Pancreas (tissue), 10 donors: ENCODE data around the gene DTX4. TPM values are rescaled to one million over a fixed set of nuclear protein-coding genes. Genes with fewer than 3 reads are reported as not detected.

Experiments used
- ATAC-seq, 4 donors: fragments of 200-7000 bp; cut with Tn5 transposase; one replicate each; pipeline versions ENCODE4 v1.8.0 to v1.9.1; 2020; ENCODE audit warnings: mild to moderate bottlenecking in 4 of 4, moderate library complexity in 4 of 4
- DNase-seq, 6 donors: peaks; one replicate each; pipeline ENCODE4 v3.0.0-alpha.2; 2020
- FAIRE-seq: peaks from 2 replicates; lab custom pipeline; 2012; peaks lifted over from hg19 to GRCh38; lab: Jason Lieb, UNC
- H3K27ac ChIP-seq, 4 donors: fragments of 200-600 bp; sonication (generic); 1 replicate in 3 of 4; 2 replicates in 1 of 4; pipeline versions ENCODE4 v1.5.0 to v1.8.0; 2020
- H3K27me3 ChIP-seq, 4 donors: fragments of 200-600 bp; one replicate each; pipeline ENCODE4 v1.8.0; 2021
- H3K36me3 ChIP-seq, 3 donors: fragments of 200-600 bp; sonication (generic) in 1 of 3; one replicate each; pipeline versions ENCODE4 v1.5.0 to v1.8.0; 2020 to 2021
- H3K4me1 ChIP-seq, 3 donors: fragments of 200-600 bp; one replicate each; pipeline ENCODE4 v1.8.0; 2021
- H3K4me3 ChIP-seq, 4 donors: fragments of 200-600 bp; sonication (generic) in 2 of 4; one replicate each; pipeline versions ENCODE4 v1.5.0 to v1.8.0; 2020 to 2021
- H3K9me3 ChIP-seq, 4 donors: fragments of 200-600 bp; one replicate each; pipeline ENCODE4 v1.8.0; 2021
- CTCF ChIP-seq, 4 donors: fragments of 200-600 bp; sonication (generic) in 3 of 4; IDR thresholded peaks; one replicate each; pipeline versions ENCODE4 v1.5.0 to v1.8.0; 2021; ENCODE audit warnings: antibody characterized with exemption in 4 of 4
- WGBS, 2 donors: extraction: QIAGEN DNeasy Blood & Tissue Kit; methylation state at CpG; one replicate each; pipeline ENCODE4 v1.1.7; 2013; 5-methylcytosine and 5-hydroxymethylcytosine counted together
- intact Hi-C, 3 donors: fragments of 100-400 bp; cut with DNase I; formaldehyde crosslinking; loops; one replicate each; pipeline versions ENCODE4 v1.11.1 to v1.14.2; 2022
- polyA plus RNA-seq, 2 donors: library from polyadenylated mRNA; stranded (reverse); fragments of 200-250 nt; gene quantifications; one replicate each; pipeline ENCODE4 v1.2.3, GENCODE V29; 2013
- total RNA-seq, 6 donors: library from RNA; stranded (reverse); fragmentation: NEBNext Ultra II Directional in 4 of 6; extraction: Animal tissue kit (Norgen Biotek cat#: 25700) in 4 of 6; gene quantifications; one replicate each; pipeline versions ENCODE4 v1.2.1 to v1.2.4, GENCODE V29; 2021 to 2023
- donor health status: healthy with polysubstance abuse.
- donor health status: DM: no; HTN: no; CAD: no; lungs with moderate emphysema.
- donor health status: DM: no; HTN: no; CAD: no.
- donor health status: control.
- donor health status: control.
- donor health status: Bipolar disorder and iron deficiency.
- donor health status: DM: yes; HTN: yes; CAD: no.
- donor health status: DM: no; HTN: no; CAD: no.
- donor health status: DM: no; HTN: no; CAD: no.
- donor health status: DM: yes; HTN: yes; CAD: no.

Gene DTX4
- total and polyA plus RNA-seq, 8 donors: 5.9 to 16.3 (median 8.8) TPM

GRCh38 chr11:59141191-59141590 lies 30.7 kb upstream of the DTX4 start:
- FAIRE-seq: no peak
- peaks cover 0 to 14% (median 8%) of the 10 kb centered on the region in 3 donors for H3K4me1 ChIP-seq
- no peak for DNase-seq
- H3K27ac ChIP-seq: no peak overlapping the region
- intact Hi-C loops: no loop called here
- ATAC-seq: no peak
- H3K4me3 ChIP-seq: no peak overlapping the region
- no peaks in the 10 kb centered on the region for H3K9me3 ChIP-seq
- no peaks in the 10 kb centered on the region for H3K36me3 ChIP-seq
- no peak for TF ChIP-seq CTCF (IDR thresholded peaks at IDR 0.05)
- H3K27me3 ChIP-seq: no peaks in the 10 kb centered on the region
- WGBS, 2 donors: 88 to 95% methylated on average over 4 of the region's 4 CpGs

- TF ChIP-seq CTCF (IDR thresholded peaks at IDR 0.05): no peak
- intact Hi-C loops: no loop called here
- FAIRE-seq: no peak
- H3K27ac ChIP-seq: peak overlapping the region; percentile 84 to 94 (median 88)
- H3K4me3 ChIP-seq: peak overlapping the region; percentile 40 to 80 (median 68)
- no peak for ATAC-seq
- H3K9me3 ChIP-seq: no peaks in the 10 kb centered on the region
- H3K4me1 ChIP-seq: peaks cover 0 to 14% (median 8%) of the 10 kb centered on the region in 3 donors
- no peaks in the 10 kb centered on the region for H3K36me3 ChIP-seq
- H3K27me3 ChIP-seq: no peaks in the 10 kb centered on the region
- no peak for DNase-seq
- 2 to 4% methylated on average over 3 of the region's 3 CpGs for WGBS, 2 donors
These were observed 30.1 kb upstream of the DTX4 start for GRCh38 chr11:59141673-59142460.

DNA sequence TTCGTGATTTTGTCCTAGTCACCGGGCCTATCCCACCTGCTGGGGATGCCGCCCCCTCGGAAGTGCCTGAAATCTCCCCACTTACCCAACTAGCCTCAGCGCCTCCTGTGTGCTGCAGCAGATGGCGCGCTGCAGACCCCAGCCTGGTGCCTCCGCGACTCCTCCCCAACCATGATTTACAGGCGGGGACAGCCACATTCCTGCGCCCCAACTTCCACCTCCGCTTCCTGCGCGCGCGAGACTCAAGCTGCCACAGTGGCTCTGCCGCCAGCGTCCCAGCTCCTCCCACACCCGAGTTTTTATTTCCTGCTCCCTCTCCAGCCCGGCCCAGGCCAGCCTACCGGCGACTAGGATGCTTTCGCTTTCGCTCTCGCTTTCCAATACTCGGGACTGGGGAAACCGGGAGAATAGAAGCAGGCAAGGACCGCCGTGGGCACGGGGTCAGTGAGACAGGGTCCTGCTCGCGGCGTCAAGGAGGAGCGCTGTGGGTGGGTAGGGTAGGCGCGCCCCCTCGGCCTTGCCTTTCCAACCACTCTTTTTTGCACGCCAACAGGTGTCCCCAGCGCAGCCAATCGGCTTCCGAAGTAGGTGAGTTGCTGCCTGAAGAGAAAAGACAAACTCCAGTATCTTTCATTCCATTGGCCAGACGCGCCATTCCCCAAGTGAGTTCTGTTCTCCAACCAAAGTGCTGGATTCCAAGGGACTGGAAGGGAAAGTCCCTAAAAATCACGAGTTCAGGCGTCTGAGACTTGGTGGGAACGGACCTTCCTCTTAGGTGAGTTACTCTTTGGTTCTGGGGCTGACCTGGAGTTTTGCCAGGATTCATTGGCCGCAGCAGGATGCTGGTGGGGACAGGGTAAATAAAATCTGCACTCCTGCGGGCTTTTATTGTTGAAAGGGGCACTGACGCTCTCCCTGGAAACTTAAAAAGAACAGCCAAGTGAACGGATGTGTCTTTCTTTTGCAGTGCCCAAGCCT lies 29.1 kb upstream of the DTX4 start, which contains the start of gene FAM111A:
Gene FAM111A, plus strand, starts transcription at position 327 of the 978 bp plus-strand sequence. CDS start 6,017 bp downstream, outside the sequence.
- no peaks in the 10 kb centered on the region for H3K36me3 ChIP-seq
- H3K4me1 ChIP-seq: peaks cover 0 to 14% (median 8%) of the 10 kb centered on the region in 3 donors
- no peak for TF ChIP-seq CTCF (IDR thresholded peaks at IDR 0.05)
- intact Hi-C loops: no loop called here
- 0% methylated on average over 50 of the region's 50 CpGs for WGBS, 2 donors
- no peaks in the 10 kb centered on the region for H3K27me3 ChIP-seq
- FAIRE-seq (no peak), DNase-seq (peak; percentile 82 to 92 (median 88)), ATAC-seq (peak; percentile 91 to 94 (median 92))
- H3K9me3 ChIP-seq: no peaks in the 10 kb centered on the region
- peak within 1 kb of the TSS; percentile 40 to 80 (median 68) for H3K4me3 ChIP-seq
- H3K27ac ChIP-seq: peak within 1 kb of the TSS; percentile 84 to 94 (median 88)

DNA sequence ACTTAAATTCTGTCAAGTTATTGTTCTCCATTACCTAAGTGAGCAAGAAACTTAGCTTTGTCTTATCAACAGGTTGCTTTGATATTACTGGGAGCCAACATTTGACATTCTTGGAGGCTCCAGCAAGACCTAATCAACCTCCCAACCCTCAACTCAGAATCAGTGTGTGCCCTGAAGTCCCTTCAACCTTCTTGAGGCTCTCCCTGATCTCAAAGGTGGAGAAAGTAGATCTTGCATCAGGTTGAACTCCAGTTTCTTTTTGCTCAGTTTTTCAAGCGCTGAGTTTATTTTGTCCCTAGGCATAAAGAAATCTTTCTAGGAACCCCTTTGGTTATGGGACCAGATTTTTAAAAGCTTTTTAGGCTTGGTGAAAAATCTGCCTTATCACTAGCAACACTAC lies 27.8 kb upstream of the DTX4 start:
- Histone ChIP-seq H3K27me3 (no peaks in the 10 kb centered on the region), H3K36me3 (peaks cover 0 to 2% (median 0%) of the 10 kb centered on the region in 3 donors), H3K9me3 (no peaks in the 10 kb centered on the region), H3K4me3 (peak overlapping the region in 3 of 4 donors; percentile 29 to 77 (median 48)), H3K27ac (peak overlapping the region; percentile 15 to 94 (median 60)), H3K4me1 (peaks cover 0 to 14% (median 8%) of the 10 kb centered on the region in 3 donors)
- ATAC-seq: no peak
- TF ChIP-seq CTCF (IDR thresholded peaks at IDR 0.05): no peak
- intact Hi-C loops: no loop called here
- DNase-seq: no peak
- no peak for FAIRE-seq
- WGBS, 2 donors: 88 to 91% methylated on average over 1 of the region's 1 CpG
